ENCODE measurements around the gene HSD17B7. TPM values are rescaled to one million over a fixed set of nuclear protein-coding genes. Genes with fewer than 3 reads are reported as not detected.
"Not testable (repeated sequence)": the region's sequence is repeated elsewhere in the genome, so short reads cannot be mapped to it uniquely, and the experiment has no call there.

Gene HSD17B7, protein sequence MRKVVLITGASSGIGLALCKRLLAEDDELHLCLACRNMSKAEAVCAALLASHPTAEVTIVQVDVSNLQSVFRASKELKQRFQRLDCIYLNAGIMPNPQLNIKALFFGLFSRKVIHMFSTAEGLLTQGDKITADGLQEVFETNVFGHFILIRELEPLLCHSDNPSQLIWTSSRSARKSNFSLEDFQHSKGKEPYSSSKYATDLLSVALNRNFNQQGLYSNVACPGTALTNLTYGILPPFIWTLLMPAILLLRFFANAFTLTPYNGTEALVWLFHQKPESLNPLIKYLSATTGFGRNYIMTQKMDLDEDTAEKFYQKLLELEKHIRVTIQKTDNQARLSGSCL
- 26.4 TPM for total RNA-seq
- polyA plus RNA-seq: 10.0 TPM

DNA sequence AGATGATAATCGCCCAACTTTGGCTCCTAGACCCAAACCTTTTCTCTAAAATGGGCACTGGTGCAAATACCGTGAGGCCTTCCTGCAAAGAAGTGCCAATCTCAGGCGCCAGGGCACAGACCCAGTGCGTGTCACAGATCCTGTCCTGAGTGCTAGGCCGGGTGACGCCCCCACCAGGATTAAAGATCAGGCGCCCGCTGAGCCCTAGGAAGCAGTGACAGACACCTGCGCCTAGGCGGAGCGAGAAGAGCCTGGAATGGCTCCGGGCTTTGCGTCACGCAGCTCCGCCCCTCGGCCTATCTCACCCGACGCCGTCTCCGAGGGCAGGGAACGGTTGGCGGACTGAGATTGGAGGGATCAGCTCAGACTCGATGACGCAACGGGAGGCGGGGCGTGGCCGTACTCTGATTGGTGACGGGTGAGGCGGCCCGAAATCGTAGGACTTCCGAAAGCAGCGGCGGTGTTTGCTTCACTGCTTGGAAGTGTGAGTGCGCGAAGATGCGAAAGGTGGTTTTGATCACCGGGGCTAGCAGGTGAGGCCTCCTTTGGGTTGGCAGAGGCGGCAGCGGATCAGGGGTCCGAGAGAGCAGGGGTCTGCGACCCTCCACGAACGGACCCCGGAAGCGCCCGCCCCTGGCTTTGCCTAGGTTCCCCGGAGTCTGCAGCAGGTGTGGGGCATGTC, at the start of gene HSD17B7:
TSS of gene HSD17B7 (plus strand) at position 400 of the 682 bp plus-strand sequence. CDS start at position 499, 99 bp downstream.
- not testable (repeated sequence) for H3K4me1 ChIP-seq (ENCODE audit: insufficient read depth); H3K36me3 ChIP-seq (ENCODE audit: insufficient read depth)
- peak; percentile 18 for DNase-seq (ENCODE audit: extremely low spot score)
- Histone ChIP-seq H3K4me3 (ENCODE audit: low read depth, low read length) (peak within 1 kb of the TSS; percentile 40), H3K27ac (ENCODE audit: low read depth) (peak within 1 kb of the TSS; percentile 80)
- 1% methylated on average over 31 of the region's 49 CpGs for WGBS

DNA sequence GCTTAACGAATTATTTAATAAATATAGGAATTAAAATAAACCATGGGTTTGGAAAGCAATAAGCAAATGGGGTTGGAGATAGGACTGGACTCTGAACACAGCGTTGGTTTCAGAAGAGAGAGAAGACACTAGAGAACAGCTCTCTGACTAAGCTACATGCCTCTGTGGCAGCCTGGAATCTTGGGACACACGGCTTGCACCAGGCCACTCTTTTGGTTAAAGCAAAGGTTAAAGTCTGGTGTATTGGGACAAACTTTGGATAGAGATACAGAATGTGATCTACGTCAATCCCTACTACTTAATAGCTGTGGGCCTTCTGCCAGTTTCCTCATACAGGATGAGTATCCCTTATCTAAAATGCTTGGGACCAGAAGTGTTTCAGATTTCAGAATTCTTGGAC, 49.7 kb upstream of the HSD17B7 start:
- Histone ChIP-seq H3K4me3 (ENCODE audit: low read depth, low read length) (no peak overlapping the region), H3K4me1 (ENCODE audit: insufficient read depth) (no peaks in the 10 kb centered on the region), H3K36me3 (ENCODE audit: insufficient read depth) (no peaks in the 10 kb centered on the region), H3K27ac (ENCODE audit: low read depth) (no peak overlapping the region)
- no peak for DNase-seq (ENCODE audit: extremely low spot score)
- 57% methylated on average over 4 of the region's 4 CpGs for WGBS

DNA sequence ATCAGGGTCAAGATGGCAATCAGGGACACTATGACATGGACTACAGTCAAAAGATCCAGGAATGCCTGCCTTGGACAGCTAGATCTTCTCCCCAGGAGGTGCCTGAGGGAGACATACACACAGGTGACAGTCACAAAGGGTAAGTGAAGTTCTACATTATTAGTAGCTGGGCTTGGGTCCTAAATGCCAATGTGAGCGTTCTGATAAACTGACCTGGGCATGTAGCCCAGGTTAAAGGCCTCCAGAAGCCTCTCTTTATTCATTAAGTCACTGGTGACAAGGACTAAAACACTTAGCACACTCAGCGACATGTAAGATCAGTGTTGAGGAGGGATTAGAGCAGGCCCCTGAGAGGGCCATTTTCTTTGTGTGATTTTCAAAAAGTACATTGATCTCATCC, 48.9 kb upstream of the HSD17B7 start:
- Histone ChIP-seq H3K36me3 (ENCODE audit: insufficient read depth) (no peaks in the 10 kb centered on the region), H3K4me1 (ENCODE audit: insufficient read depth) (no peaks in the 10 kb centered on the region), H3K4me3 (ENCODE audit: low read depth, low read length) (no peak overlapping the region), H3K27ac (ENCODE audit: low read depth) (no peak overlapping the region)
- 90% methylated on average over 2 of the region's 2 CpGs for WGBS
- no peak for DNase-seq (ENCODE audit: extremely low spot score)

DNA sequence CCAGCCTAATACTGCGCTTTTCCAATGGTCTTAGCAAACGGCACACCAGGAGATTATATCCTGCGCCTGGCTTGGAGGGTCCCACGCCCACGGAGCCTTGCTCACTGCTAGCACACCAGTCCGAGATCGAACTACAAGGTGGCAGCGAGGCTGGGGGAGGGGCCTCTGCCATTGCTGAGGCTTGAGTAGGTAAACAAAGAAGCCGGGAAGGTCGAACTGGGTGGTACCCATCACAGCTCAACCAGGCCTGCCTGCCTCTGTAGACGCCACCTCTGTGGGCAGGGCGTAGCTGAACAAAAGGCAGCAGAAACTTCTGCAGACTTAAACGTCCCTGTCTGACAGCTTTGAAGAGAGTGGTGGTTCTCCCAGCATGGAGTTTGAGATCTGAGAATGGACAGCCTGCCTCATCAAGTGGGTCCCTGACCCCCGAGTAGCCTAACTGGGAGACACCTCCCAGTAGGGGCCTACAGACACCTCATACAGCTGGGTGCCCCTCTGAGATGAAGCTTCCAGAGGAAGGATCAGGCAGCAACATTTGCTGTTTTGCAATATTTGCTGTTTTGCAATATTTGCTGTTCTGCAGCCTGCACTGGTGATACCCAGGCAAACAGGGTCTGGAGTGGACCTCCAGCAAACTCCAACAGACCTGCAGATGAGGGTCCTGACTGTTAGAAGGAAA, 44.1 kb upstream of the HSD17B7 start:
- H3K4me1 ChIP-seq (ENCODE audit: insufficient read depth); DNase-seq (ENCODE audit: extremely low spot score); H3K36me3 ChIP-seq (ENCODE audit: insufficient read depth); H3K27ac ChIP-seq (ENCODE audit: low read depth); H3K4me3 ChIP-seq (ENCODE audit: low read depth, low read length): not testable (repeated sequence)
- WGBS: 96% methylated on average over 14 of the region's 14 CpGs

DNA sequence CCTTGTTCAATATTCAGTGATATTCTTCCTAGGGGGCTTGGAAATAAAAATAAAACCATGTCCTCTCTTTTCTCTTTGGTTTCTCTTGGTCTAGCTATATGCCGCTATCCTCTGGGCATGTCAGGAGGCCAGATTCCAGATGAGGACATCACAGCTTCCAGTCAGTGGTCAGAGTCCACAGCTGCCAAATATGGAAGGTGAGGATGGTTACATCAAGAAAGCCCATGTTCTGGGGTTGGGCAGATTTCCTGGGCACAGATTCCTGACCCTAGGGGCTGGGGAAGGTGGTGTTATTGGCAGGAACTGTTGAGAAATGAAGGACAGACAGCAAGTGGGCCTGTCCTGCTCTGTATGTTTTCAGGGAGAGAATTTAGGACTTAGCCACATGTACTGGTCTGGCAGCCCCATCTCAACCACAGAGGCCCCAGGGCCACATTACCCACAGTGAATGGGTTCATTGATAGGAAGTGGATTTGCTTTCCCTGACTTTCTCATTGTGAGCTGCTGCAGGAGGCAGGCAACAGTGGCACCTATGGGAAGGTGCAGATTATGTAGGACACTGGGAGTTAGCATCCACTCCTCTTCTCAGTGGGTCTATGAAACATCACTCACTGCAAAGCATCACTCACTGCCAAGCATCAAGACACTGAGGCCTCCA, 37.4 kb upstream of the HSD17B7 start:
- 92% methylated on average over 1 of the region's 1 CpG for WGBS
- Histone ChIP-seq H3K27ac (ENCODE audit: low read depth) (no peak overlapping the region), H3K4me3 (ENCODE audit: low read depth, low read length) (no peak overlapping the region), H3K36me3 (ENCODE audit: insufficient read depth) (no peaks in the 10 kb centered on the region), H3K4me1 (ENCODE audit: insufficient read depth) (no peaks in the 10 kb centered on the region)
- DNase-seq (ENCODE audit: extremely low spot score): no peak

DNA sequence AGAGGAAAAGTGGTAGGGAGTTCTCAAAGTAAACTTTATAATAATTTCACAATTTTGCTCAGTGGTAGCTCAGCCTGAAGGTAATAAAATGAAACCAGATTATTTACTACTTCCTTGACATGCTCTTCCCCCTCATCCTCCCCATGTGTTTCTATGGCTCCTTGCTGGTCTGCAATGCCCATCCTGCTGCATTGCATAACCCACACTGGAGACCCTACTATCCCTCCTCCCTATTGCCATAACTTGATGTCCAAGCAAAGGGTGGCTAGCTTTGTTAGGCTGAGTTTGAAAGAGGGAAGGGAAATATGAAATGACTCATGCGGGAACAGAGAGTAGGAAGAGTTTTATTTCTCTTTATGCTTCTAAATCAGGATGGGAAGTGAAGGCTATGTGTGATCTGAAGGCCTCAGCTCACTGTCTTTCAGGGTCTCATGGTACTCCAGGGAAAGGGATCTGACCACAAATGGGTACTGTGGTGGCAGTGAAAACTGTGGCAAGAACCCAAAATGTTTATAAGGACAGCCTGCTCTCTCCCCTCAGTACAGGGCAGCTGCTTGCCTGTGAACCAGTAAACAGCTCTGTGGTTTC, 36.4 kb upstream of the HSD17B7 start:
- WGBS: 89% methylated on average over 1 of the region's 1 CpG
- Histone ChIP-seq H3K27ac (ENCODE audit: low read depth) (no peak overlapping the region), H3K4me3 (ENCODE audit: low read depth, low read length) (no peak overlapping the region), H3K4me1 (ENCODE audit: insufficient read depth) (no peaks in the 10 kb centered on the region), H3K36me3 (ENCODE audit: insufficient read depth) (no peaks in the 10 kb centered on the region)
- no peak for DNase-seq (ENCODE audit: extremely low spot score)

DNA sequence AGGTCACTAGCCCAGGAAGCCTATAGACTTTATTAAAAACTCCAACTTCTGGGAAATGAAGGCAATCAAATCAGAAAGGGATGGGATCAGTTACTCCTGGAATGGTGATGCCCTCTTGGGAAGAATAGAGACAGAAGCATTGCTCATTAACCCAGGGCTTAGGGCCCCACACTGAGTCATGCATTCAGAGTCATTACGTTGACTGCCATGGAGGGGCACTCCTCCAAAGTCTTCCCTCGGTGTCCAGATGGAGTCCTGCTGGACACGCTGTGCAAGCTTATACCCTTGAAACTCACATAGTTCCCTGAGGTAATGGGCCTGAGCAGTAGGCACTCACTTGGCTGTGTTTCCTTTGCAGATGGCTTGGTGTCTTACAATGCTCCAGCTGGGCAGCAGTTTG, 35.2 kb upstream of the HSD17B7 start:
- no peaks in the 10 kb centered on the region for H3K36me3 ChIP-seq (ENCODE audit: insufficient read depth)
- 94% methylated on average over 3 of the region's 3 CpGs for WGBS
- H3K4me3 ChIP-seq (ENCODE audit: low read depth, low read length): no peak overlapping the region
- DNase-seq (ENCODE audit: extremely low spot score): no peak
- H3K4me1 ChIP-seq (ENCODE audit: insufficient read depth): no peaks in the 10 kb centered on the region
- H3K27ac ChIP-seq (ENCODE audit: low read depth): no peak overlapping the region

DNA sequence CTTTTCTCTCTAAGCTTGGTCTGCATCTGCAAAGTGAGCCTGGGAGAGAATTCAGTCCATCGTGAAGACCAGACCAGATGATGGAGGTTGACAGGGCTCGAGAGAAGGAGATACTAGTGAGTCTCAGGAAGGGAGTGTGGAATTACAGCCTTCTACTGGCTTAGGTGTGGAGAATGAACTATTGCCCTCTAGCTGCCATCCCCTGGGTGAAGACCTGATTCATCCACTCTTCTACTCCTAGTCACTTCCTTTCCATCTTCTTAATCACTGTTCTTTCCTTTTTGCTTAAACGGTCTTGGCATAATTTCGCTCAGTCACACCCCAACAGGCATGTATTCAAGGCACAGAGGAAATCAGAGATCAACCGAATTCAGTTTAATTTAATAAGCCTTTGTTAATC, 34.0 kb upstream of the HSD17B7 start:
- WGBS: 84% methylated on average over 5 of the region's 5 CpGs
- Histone ChIP-seq H3K4me1 (ENCODE audit: insufficient read depth) (no peaks in the 10 kb centered on the region), H3K4me3 (ENCODE audit: low read depth, low read length) (no peak overlapping the region), H3K27ac (ENCODE audit: low read depth) (no peak overlapping the region), H3K36me3 (ENCODE audit: insufficient read depth) (no peaks in the 10 kb centered on the region)
- no peak for DNase-seq (ENCODE audit: extremely low spot score)

DNA sequence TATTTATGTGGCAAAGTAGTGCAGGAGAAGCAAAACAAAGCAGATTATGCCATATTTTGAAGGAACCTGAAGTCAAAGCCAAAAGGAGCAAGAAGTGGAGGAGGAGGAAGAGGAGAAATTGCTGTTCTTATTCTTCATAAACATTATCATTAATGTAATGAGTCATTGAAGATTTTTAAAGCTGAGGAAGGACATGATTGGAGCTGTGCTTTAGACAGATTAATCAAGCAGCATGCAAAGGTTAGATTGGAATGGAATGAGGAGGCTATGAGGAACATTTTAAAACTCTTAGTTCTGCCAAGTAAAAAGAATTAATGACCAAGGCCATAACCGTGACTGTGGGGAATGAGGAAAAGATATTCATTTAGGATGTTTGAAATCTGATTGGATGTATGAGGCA, 33.0 kb upstream of the HSD17B7 start:
- Histone ChIP-seq H3K27ac (ENCODE audit: low read depth) (no peak overlapping the region), H3K4me3 (ENCODE audit: low read depth, low read length) (no peak overlapping the region), H3K4me1 (ENCODE audit: insufficient read depth) (no peaks in the 10 kb centered on the region), H3K36me3 (ENCODE audit: insufficient read depth) (no peaks in the 10 kb centered on the region)
- DNase-seq (ENCODE audit: extremely low spot score): no peak
- 37% methylated on average over 1 of the region's 1 CpG for WGBS

DNA sequence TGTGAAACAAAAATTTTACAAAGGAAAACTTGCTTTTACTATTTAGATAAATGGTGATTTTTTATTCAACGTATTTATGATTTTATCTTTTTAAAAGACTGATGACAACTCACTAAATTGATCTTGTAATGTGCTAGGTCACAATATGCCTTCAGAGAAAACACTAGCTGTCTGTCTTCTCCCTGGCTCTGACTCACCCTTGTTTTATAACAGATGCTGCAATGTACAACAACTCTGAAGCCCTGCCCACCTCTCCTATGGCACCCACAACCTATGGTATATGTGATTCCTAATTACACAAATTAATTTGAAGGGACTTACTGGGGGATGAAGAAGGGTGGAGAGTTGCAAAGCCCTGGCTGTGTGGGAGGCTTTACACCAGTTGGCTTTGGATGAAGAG, 24.7 kb upstream of the HSD17B7 start:
- no peaks in the 10 kb centered on the region for H3K36me3 ChIP-seq (ENCODE audit: insufficient read depth)

DNA sequence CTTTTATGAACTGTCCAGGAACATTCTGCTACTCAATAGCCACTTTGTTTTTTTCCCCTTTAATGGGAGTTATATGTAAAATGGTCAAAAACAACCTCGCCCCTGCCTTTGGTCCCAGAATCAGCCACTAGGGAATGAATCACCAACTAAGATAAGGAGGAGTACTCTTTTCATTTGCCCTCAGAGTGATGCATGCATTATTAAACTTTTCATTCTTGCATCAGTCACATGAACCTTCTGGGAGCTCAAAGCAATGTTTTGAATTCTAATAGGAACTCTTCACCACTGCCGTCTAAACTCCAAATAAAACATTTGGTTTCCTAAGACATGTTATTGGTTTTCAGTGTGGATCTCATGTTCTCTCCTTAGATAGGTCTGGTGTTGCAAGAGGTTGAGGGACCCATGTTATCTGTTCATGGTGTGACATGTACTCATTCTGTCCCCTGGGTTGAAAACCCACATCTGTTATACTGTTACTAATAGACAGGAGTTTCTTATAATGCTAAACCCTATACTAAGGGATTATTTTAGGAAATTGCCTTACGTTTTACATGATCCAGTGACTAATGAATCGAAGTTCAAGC, 17.8 kb upstream of the HSD17B7 start:
- Histone ChIP-seq H3K27ac (ENCODE audit: low read depth) (no peak overlapping the region), H3K4me1 (ENCODE audit: insufficient read depth) (no peaks in the 10 kb centered on the region), H3K36me3 (ENCODE audit: insufficient read depth) (no peaks in the 10 kb centered on the region), H3K4me3 (ENCODE audit: low read depth, low read length) (no peak overlapping the region)
- WGBS: 82% methylated on average over 4 of the region's 4 CpGs
- no peak for DNase-seq (ENCODE audit: extremely low spot score)

More for the DNA sequence above, 24.7 kb upstream of the HSD17B7 start:
- Histone ChIP-seq H3K4me3 (ENCODE audit: low read depth, low read length) (no peak overlapping the region), H3K27ac (ENCODE audit: low read depth) (no peak overlapping the region), H3K4me1 (ENCODE audit: insufficient read depth) (no peaks in the 10 kb centered on the region)
- no peak for DNase-seq (ENCODE audit: extremely low spot score)
- WGBS: 86% methylated on average over 1 of the region's 1 CpG

DNA sequence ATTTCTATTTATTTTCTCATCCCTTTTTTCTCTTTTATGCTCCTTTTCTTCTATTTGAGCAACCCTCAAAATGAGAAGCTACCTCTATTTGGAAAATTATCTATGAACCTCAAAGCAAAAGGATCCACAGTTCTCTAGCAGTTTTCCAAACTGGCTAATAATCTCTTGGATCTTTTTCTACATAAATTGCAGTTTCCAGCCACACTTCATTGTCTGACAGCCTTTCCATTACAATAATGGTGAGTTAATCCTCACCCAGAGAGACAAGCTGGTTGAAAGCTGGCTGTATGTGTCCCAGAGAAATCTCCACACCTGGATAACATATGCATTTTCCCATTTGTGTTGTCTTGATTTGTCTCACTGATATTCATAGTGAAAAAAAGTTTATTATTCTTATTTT, 16.5 kb upstream of the HSD17B7 start:
- no peaks in the 10 kb centered on the region for H3K4me1 ChIP-seq (ENCODE audit: insufficient read depth)
- no peak overlapping the region for H3K4me3 ChIP-seq (ENCODE audit: low read depth, low read length)
- DNase-seq (ENCODE audit: extremely low spot score): no peak
- no peaks in the 10 kb centered on the region for H3K36me3 ChIP-seq (ENCODE audit: insufficient read depth)
- H3K27ac ChIP-seq (ENCODE audit: low read depth): no peak overlapping the region

DNA sequence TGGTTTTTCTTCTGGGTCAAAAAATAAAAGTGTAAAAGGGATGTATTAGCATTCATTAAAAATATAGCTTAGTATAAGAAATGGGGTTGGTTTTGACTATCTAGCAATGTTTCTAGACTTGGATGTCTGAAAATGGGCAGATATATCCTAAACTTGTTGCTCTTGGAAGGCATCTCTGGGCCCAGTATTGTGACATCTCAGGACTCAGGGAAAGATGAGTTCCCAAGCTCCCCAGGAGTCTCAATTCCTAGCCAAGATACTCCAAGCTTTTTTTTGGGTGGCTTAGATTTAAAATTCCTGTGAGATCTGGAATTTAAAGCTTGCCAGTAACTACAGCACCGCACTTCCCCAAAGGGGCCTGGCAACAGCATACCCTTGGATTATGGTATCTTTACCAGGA, 11.5 kb upstream of the HSD17B7 start:
- H3K4me3 ChIP-seq (ENCODE audit: low read depth, low read length): no peak overlapping the region
- no peak for DNase-seq (ENCODE audit: extremely low spot score)
- no peak overlapping the region for H3K27ac ChIP-seq (ENCODE audit: low read depth)
- no peaks in the 10 kb centered on the region for H3K36me3 ChIP-seq (ENCODE audit: insufficient read depth)
- WGBS: 82% methylated on average over 1 of the region's 1 CpG
- H3K4me1 ChIP-seq (ENCODE audit: insufficient read depth): no peaks in the 10 kb centered on the region
